Thyroid gland (tissue), 4 donors: ENCODE results near the gene TMBIM6.

Experiments used
- POLR2A ChIP-seq, 2 donors: fragments of 450-650 bp; IDR thresholded peaks; one replicate each; pipeline ENCODE4 v1.6.1; 2017; ENCODE audit warnings: antibody characterized with exemption in 2 of 2, mild to moderate bottlenecking in 2 of 2, moderate library complexity in 1 of 2
- TF ChIP-seq, protein P1 (sequence below), 6 experiments: fragments of 200-600 bp in 3 of 6; fragments of 450-650 bp in 3 of 6; sonication (generic) in 3 of 6; IDR thresholded peaks; one replicate each; pipeline ENCODE4 v1.5.1; 2016 to 2019; ENCODE audit warnings: antibody characterized with exemption in 6 of 6, mild to moderate bottlenecking in 2 of 6, inconsistent platforms in 1 of 6, moderate library complexity in 1 of 6

DNA sequence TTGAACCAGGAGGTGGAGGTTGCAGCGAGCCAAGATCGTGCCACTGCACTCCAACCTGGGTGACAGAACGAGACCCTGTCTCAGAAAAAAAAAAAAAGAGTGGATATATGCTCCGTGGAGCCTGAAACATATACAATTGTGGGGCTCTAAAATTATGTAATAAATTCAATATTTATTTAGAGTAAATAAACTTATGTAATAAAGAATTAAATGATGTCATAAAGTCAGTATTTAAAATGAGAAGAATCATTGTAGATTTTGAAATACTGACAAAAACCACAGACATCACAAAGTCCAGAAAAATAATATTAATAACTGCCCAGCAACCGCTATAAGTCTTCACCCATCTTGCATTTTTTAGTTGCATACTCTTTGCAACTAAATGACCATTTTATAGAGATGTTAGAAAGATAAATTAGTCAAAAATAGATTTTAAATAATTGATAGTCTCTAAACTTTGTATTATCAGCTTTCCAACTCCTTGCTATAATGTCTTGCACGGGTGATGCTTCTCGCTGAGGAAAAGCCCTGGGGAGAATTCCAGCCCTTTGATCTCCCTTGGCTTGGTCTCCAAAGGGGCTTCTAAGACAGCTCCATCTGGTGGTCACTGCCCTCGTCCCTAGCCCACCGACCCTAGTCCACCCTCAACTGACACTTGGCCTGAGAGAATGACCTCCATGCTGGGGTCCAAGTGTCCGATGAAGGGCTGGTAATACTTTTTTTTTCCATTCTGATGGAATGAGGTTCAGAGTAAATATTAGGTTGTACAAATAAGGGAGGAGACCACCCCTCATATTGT lies 7.9 kb upstream of the TMBIM6 start:
- TF ChIP-seq, protein P1, sequence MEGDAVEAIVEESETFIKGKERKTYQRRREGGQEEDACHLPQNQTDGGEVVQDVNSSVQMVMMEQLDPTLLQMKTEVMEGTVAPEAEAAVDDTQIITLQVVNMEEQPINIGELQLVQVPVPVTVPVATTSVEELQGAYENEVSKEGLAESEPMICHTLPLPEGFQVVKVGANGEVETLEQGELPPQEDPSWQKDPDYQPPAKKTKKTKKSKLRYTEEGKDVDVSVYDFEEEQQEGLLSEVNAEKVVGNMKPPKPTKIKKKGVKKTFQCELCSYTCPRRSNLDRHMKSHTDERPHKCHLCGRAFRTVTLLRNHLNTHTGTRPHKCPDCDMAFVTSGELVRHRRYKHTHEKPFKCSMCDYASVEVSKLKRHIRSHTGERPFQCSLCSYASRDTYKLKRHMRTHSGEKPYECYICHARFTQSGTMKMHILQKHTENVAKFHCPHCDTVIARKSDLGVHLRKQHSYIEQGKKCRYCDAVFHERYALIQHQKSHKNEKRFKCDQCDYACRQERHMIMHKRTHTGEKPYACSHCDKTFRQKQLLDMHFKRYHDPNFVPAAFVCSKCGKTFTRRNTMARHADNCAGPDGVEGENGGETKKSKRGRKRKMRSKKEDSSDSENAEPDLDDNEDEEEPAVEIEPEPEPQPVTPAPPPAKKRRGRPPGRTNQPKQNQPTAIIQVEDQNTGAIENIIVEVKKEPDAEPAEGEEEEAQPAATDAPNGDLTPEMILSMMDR (IDR thresholded peaks at IDR 0.05) = no peak
- TF ChIP-seq POLR2A (IDR thresholded peaks at IDR 0.05) = no peak
